GM10847 (cell line): ENCODE results near the gene MTARC1.

Source experiments
- POLR2A ChIP-seq: IDR thresholded peaks from 2 replicates; pipeline ENCODE4 v1.6.1; 2011; ENCODE audit not compliant: insufficient read length; ENCODE audit errors: extremely low read depth

MTARC1 gene

GRCh38 chr1:220809704-220810103, 23.0 kb downstream of the MTARC1 start:
- TF ChIP-seq POLR2A: no peak

GRCh38 chr1:220810179-220810653, 23.5 kb downstream of the MTARC1 start:
- no peak for TF ChIP-seq POLR2A

- no peak for TF ChIP-seq POLR2A
These were observed 24.2 kb downstream of the MTARC1 start for GRCh38 chr1:220810963-220811362.

- no peak for TF ChIP-seq POLR2A
These were observed 25.0 kb downstream of the MTARC1 start for GRCh38 chr1:220811695-220812094.

GRCh38 chr1:220812308-220812707, 25.6 kb downstream of the MTARC1 start:
- TF ChIP-seq POLR2A: no peak

GRCh38 chr1:220813013-220813412, 26.3 kb downstream of the MTARC1 start:
- TF ChIP-seq POLR2A: no peak

- TF ChIP-seq POLR2A: no peak
These were observed 28.7 kb downstream of the MTARC1 start for GRCh38 chr1:220815409-220815808.

- TF ChIP-seq POLR2A: no peak
These were observed 31.2 kb downstream of the MTARC1 start for GRCh38 chr1:220817907-220818306.

GRCh38 chr1:220818421-220819173, 31.9 kb downstream of the MTARC1 start:
- no peak for TF ChIP-seq POLR2A

- TF ChIP-seq POLR2A: no peak
These were observed 32.8 kb downstream of the MTARC1 start for GRCh38 chr1:220819467-220820026.

- no peak for TF ChIP-seq POLR2A
These were observed 37.6 kb downstream of the MTARC1 start for GRCh38 chr1:220824031-220824989.

- no peak for TF ChIP-seq POLR2A
These were observed 39.3 kb downstream of the MTARC1 start for GRCh38 chr1:220825819-220826551.

GRCh38 chr1:220826729-220827128, 40.0 kb downstream of the MTARC1 start:
- TF ChIP-seq POLR2A: no peak

GRCh38 chr1:220827445-220828178, 40.9 kb downstream of the MTARC1 start:
- no peak for TF ChIP-seq POLR2A

- TF ChIP-seq POLR2A: no peak
These were observed 41.4 kb downstream of the MTARC1 start for GRCh38 chr1:220828179-220828490.
